22Rv1 (cell line): Measurements from ENCODE around the gene CYP1B1.

Experiments used
- ZFX ChIP-seq: fragments of 450-650 bp; IDR thresholded peaks from 2 replicates; pipeline ENCODE4 v1.6.1; 2017; ENCODE audit warnings: antibody characterized with exemption, borderline replicate concordance
- TF ChIP-seq, protein P1 (sequence below): fragments of 450-650 bp; IDR thresholded peaks from 2 replicates; pipeline ENCODE4 v1.5.1; 2017; ENCODE audit warnings: mild to moderate bottlenecking

DNA sequence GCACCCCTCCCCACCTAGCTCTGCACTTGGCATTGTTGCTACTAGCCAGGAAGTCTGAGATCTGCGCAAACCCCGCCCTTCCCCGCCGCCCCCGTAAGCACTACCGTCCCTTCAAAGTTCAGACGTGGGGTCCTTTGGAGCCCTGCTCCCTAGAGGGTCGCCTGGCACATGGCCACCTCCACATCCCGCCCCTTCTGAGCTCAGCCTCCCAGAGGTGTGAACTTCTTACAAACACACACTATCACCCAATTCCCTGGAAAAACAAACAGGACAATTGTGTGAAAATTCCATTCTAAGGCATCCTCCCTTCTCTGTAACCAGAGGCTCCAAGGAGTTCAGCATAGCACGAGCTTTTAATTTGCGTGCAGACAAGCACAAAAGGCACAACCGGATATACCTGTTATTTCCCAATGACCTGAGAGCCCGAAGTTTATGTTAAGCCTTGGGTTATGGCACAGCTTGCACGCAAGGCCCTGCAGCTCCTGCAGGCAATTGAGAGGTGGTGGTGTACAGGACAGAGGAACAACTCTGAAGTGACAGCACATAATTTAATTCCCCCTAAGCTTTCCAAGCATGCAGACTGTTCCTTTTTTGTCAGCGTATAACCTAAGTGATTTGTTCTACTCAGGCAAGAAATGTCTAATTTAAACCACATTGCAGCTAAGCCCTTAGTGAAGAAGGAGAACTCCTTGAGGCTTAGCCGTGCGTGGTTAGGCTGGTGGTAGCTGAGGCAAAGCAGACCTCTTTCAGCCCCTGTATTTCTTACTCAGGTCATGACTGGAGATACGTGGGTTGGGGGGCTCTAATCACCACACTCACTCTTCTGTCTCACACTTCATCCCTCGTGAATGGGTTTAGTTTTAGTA lies 20.3 kb upstream of the CYP1B1 start:
- TF ChIP-seq, protein P1, sequence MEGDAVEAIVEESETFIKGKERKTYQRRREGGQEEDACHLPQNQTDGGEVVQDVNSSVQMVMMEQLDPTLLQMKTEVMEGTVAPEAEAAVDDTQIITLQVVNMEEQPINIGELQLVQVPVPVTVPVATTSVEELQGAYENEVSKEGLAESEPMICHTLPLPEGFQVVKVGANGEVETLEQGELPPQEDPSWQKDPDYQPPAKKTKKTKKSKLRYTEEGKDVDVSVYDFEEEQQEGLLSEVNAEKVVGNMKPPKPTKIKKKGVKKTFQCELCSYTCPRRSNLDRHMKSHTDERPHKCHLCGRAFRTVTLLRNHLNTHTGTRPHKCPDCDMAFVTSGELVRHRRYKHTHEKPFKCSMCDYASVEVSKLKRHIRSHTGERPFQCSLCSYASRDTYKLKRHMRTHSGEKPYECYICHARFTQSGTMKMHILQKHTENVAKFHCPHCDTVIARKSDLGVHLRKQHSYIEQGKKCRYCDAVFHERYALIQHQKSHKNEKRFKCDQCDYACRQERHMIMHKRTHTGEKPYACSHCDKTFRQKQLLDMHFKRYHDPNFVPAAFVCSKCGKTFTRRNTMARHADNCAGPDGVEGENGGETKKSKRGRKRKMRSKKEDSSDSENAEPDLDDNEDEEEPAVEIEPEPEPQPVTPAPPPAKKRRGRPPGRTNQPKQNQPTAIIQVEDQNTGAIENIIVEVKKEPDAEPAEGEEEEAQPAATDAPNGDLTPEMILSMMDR: no peak
- TF ChIP-seq ZFX: no peak
